HepG2 (cell line): Measurements from ENCODE around the gene PIK3R5.

ENCODE experiments used
- CTCF ChIP-seq: sonication (generic); formaldehyde crosslinking; IDR thresholded peaks from 2 replicates; pipeline ENCODE4 v1.5.0; 2020; ENCODE audit warnings: mild to moderate bottlenecking, missing genetic modification reagents, moderate library complexity
- EP300 ChIP-seq, 3 experiments: sonication (generic) in 1 of 3; formaldehyde crosslinking in 1 of 3; IDR thresholded peaks; 2 replicates each; pipeline versions ENCODE4 v1.5.1 to v1.6.1; 2011 to 2020; ENCODE audit warnings: low read depth in 2 of 3, low read length in 2 of 3, borderline replicate concordance in 1 of 3, improper control_type of control experiment in 1 of 3, mild to moderate bottlenecking in 1 of 3, missing genetic modification reagents in 1 of 3, moderate library complexity in 1 of 3
- KLF11 ChIP-seq: IDR thresholded peaks from 2 replicates; pipeline ENCODE4 v1.6.1; 2016; ENCODE audit warnings: missing compliant biosample characterization
- MLX ChIP-seq: IDR thresholded peaks from 2 replicates; pipeline ENCODE4 v1.6.1; 2016
- MYC ChIP-seq: sonication (generic); formaldehyde crosslinking; IDR thresholded peaks from 2 replicates; pipeline ENCODE4 v1.9.0; 2021; ENCODE audit warnings: missing genetic modification reagents, borderline replicate concordance
- PHF8 ChIP-seq: sonication (generic); formaldehyde crosslinking; IDR thresholded peaks from 2 replicates; pipeline ENCODE4 v1.5.0; 2020; ENCODE audit warnings: missing genetic modification reagents
- ZFAT ChIP-seq: sonication (generic); formaldehyde crosslinking; conservative IDR thresholded peaks from 2 replicates; pipeline ENCODE4 v1.8.1; 2023; ENCODE audit warnings: missing genetic modification reagents, inconsistent platforms
- TF ChIP-seq, protein P1 (sequence below): sonication (generic); formaldehyde crosslinking; IDR thresholded peaks from 2 replicates; pipeline ENCODE4 v1.4.0; 2020; ENCODE audit warnings: missing genetic modification reagents
- TF ChIP-seq, protein P2 (sequence below): sonication (generic); formaldehyde crosslinking; IDR thresholded peaks from 2 replicates; pipeline ENCODE4 v1.5.0; 2020; ENCODE audit warnings: missing genetic modification reagents

DNA sequence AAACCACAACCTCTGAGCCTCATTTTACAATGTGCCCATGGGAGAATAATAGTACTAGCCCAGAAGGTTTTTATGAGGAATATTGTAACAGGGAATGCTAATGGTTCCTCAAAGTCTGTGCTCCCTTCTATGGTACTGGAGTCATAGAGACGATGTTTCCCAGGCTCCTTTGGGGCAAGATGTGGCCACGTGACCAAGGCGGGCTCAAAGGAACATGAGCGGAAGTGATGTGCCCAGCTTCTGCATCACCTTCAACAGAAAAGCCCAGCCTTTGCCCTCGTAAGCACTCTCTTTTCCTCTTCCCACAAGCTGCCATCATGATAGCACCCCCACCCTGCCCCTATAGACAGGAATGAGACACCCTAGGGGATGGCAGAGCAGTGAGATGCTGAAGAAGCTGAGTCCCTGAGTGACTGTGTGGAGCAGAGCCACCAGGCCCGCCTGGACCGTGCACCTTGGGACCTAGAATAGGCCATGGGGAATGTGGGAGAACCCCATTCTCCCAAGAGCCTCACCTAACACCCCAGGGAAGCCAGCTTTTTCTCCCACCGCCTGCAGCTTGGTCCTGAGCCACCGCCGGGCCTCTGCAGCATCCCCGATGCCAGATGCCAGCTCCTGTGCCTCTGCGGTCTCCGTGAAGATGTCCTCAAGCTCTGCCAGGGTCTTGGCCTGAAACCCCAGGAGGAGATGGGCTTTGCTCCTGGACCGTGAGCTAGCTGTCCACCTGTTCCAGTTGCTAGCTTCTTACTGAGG lies 75.9 kb downstream of the PIK3R5 start:
- no peak for TF ChIP-seq PHF8 (CRISPR knock-in tag)
- no peak for TF ChIP-seq MYC (CRISPR knock-in tag)
- TF ChIP-seq, protein P1, sequence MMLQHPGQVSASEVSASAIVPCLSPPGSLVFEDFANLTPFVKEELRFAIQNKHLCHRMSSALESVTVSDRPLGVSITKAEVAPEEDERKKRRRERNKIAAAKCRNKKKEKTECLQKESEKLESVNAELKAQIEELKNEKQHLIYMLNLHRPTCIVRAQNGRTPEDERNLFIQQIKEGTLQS: no peak
- TF ChIP-seq CTCF: no peak
- no peak for TF ChIP-seq MLX (CRISPR knock-in tag)
- TF ChIP-seq EP300 (IDR thresholded peaks at IDR 0.05; ENCODE audit: low read depth in 2 of 2, low read length in 2 of 2): no peak
- TF ChIP-seq EP300 (CRISPR knock-in tag; IDR thresholded peaks at IDR 0.05; ENCODE audit: borderline replicate concordance): no peak
- TF ChIP-seq, protein P2, sequence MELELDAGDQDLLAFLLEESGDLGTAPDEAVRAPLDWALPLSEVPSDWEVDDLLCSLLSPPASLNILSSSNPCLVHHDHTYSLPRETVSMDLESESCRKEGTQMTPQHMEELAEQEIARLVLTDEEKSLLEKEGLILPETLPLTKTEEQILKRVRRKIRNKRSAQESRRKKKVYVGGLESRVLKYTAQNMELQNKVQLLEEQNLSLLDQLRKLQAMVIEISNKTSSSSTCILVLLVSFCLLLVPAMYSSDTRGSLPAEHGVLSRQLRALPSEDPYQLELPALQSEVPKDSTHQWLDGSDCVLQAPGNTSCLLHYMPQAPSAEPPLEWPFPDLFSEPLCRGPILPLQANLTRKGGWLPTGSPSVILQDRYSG (CRISPR knock-in tag): no peak
- no peak for TF ChIP-seq ZFAT (CRISPR knock-in tag)
- no peak for TF ChIP-seq KLF11
